ENCODE data around the gene TSPAN9. TPM values are rescaled to one million over a fixed set of nuclear protein-coding genes. Genes with fewer than 3 reads are reported as not detected.

Gene TSPAN9
- total RNA-seq, 1 experiment from 2014 or later, result 13.2 TPM

DNA sequence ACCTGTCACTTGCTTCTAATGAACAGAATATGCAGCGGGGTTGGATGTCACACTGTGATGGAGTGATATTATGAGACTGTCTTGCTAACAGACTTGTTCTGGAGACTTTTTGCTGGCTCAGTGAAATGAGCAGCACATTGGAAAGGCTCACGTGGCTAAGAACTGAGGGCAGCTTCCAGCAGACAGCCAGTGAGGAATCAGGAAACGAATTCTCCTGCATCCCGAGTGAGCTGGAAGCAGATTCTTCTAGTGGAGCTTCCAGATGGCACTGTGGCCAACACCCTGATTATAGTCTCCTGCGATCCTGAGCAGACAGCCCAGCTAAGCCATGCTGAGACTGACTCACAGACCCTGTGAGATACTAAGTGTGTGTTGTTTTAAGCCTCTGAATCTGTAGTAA is 16.1 kb upstream of the TSPAN9 start:
- Histone ChIP-seq H3K4me1 (ENCODE audit: control insufficient read depth in 1 of 2, insufficient read depth in 2 of 2, low read length in 2 of 2) (peaks cover 8 to 11% of the 10 kb centered on the region in 2 experiments), H3K9ac (ENCODE audit: low read length) (no peak overlapping the region), H3K36me3 (ENCODE audit: control insufficient read depth in 1 of 2, insufficient read depth in 2 of 2, low read length in 2 of 2) (no peaks in the 10 kb centered on the region), H3K4me3 (replicated peaks in 1 of 2; ENCODE audit: low read depth in 1 of 2, low read length in 2 of 2) (no peak overlapping the region), H3K4me2 (ENCODE audit: low read length) (no peak overlapping the region), H3K9me3 (ENCODE audit: control insufficient read depth in 1 of 2, insufficient read depth in 1 of 2, low read depth in 1 of 2, low read length in 2 of 2) (peaks cover 0 to 5% of the 10 kb centered on the region in 2 experiments; a peak in 1 of 4 replicates), H3K27me3 (ENCODE audit: insufficient read depth, low read length) (peaks cover 8% of the 10 kb centered on the region; the same call in 1 of the 2 replicates), H4K20me1 (ENCODE audit: insufficient read depth) (no peaks in the 10 kb centered on the region), H3K27ac (ENCODE audit: low read depth, low read length) (no peak overlapping the region), H3K79me2 (ENCODE audit: insufficient read depth, low read length) (no peaks in the 10 kb centered on the region), H2AFZ (ENCODE audit: low read depth, low read length, poor library complexity, severe bottlenecking) (no peak overlapping the region), H3K9me2 (ENCODE audit: insufficient read depth) (no peaks in the 10 kb centered on the region)
- no peak for ATAC-seq
- no peak for DNase-seq (ENCODE audit: low read depth, low spot score)
- CTCF ChIA-PET, result interaction anchor here (1.8 kb wide), 1 partner anchor 12 kb away, joined by 6 read pairs; no protein-coding TSS in a partner anchor
- POLR2A ChIA-PET, result no interaction called here
- no TSS peak for BruUV-seq (replicated peaks)
- RAD21 ChIA-PET (ENCODE audit: low non-redundant PET in 1 of 2, low total read pairs in 2 of 2, uncharacterized antibody in 2 of 2, unreplicated experiment in 2 of 2), result no interaction called here
- intact Hi-C loops (cut with micrococcal nuclease), result no loop called here
- TF ChIP-seq POLR2AphosphoS5 (IDR thresholded peaks at IDR 0.05; ENCODE audit: low read depth, low read length) (no peak), SIN3A (IDR thresholded peaks at IDR 0.05; ENCODE audit: low read depth) (no peak), ZBTB33 (IDR thresholded peaks at IDR 0.05; ENCODE audit: extremely low read depth, insufficient replicate concordance, low read length) (no peak), ZFX (IDR thresholded peaks at IDR 0.05) (no peak), FOSL1 (IDR thresholded peaks at IDR 0.05; ENCODE audit: low read depth) (no peak), JUND (IDR thresholded peaks at IDR 0.05) (no peak), CEBPB (IDR thresholded peaks at IDR 0.05; ENCODE audit: low read depth) (no peak), ELF1 (IDR thresholded peaks at IDR 0.05; ENCODE audit: borderline replicate concordance, low read depth) (no peak), POLR2A (IDR thresholded peaks at IDR 0.05; ENCODE audit: borderline replicate concordance, extremely low read depth, insufficient read depth, insufficient read length) (no peak), YY1 (IDR thresholded peaks at IDR 0.05; ENCODE audit: extremely low read depth, insufficient replicate concordance, low read depth, low read length) (no peak), RAD21 (IDR thresholded peaks at IDR 0.05; ENCODE audit: low read depth) (no peak), EZH2phosphoT487 (IDR thresholded peaks at IDR 0.05; ENCODE audit: borderline replicate concordance) (no peak), SRF (IDR thresholded peaks at IDR 0.05; ENCODE audit: low read depth) (no peak), EZH2 (IDR thresholded peaks at IDR 0.05) (no peak), CTCF (IDR thresholded peaks at IDR 0.05 in 2 of 3, conservative IDR thresholded peaks at IDR 0.05 in 1 of 3; ENCODE audit: borderline replicate concordance in 1 of 3, insufficient read depth in 1 of 3, low read depth in 2 of 3, low read length in 2 of 3) (no peak), ZNF274 (IDR thresholded peaks at IDR 0.05; ENCODE audit: low read depth, low read length) (no peak), TCF7L2 (IDR thresholded peaks at IDR 0.05; ENCODE audit: borderline replicate concordance, extremely low read depth, insufficient read depth, insufficient read length) (no peak), SP1 (IDR thresholded peaks at IDR 0.05; ENCODE audit: low read depth) (no peak)
- TF ChIP-seq, protein P1, sequence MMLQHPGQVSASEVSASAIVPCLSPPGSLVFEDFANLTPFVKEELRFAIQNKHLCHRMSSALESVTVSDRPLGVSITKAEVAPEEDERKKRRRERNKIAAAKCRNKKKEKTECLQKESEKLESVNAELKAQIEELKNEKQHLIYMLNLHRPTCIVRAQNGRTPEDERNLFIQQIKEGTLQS (IDR thresholded peaks at IDR 0.05), result no peak
- TF ChIP-seq, protein P2, sequence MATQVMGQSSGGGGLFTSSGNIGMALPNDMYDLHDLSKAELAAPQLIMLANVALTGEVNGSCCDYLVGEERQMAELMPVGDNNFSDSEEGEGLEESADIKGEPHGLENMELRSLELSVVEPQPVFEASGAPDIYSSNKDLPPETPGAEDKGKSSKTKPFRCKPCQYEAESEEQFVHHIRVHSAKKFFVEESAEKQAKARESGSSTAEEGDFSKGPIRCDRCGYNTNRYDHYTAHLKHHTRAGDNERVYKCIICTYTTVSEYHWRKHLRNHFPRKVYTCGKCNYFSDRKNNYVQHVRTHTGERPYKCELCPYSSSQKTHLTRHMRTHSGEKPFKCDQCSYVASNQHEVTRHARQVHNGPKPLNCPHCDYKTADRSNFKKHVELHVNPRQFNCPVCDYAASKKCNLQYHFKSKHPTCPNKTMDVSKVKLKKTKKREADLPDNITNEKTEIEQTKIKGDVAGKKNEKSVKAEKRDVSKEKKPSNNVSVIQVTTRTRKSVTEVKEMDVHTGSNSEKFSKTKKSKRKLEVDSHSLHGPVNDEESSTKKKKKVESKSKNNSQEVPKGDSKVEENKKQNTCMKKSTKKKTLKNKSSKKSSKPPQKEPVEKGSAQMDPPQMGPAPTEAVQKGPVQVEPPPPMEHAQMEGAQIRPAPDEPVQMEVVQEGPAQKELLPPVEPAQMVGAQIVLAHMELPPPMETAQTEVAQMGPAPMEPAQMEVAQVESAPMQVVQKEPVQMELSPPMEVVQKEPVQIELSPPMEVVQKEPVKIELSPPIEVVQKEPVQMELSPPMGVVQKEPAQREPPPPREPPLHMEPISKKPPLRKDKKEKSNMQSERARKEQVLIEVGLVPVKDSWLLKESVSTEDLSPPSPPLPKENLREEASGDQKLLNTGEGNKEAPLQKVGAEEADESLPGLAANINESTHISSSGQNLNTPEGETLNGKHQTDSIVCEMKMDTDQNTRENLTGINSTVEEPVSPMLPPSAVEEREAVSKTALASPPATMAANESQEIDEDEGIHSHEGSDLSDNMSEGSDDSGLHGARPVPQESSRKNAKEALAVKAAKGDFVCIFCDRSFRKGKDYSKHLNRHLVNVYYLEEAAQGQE (IDR thresholded peaks at IDR 0.05; ENCODE audit: low read depth), result no peak

Data from HCT116 (cell line).